ENCODE results near the gene EGFL8. TPM values are rescaled to one million over a fixed set of nuclear protein-coding genes. Genes with fewer than 3 reads are reported as not detected.
A peak's percentile ranks its signal among the peaks of the same experiment; 100 is the strongest.

EGFL8 gene
- total RNA-seq, 1 donor from 2014 or later = 15.4 TPM

DNA sequence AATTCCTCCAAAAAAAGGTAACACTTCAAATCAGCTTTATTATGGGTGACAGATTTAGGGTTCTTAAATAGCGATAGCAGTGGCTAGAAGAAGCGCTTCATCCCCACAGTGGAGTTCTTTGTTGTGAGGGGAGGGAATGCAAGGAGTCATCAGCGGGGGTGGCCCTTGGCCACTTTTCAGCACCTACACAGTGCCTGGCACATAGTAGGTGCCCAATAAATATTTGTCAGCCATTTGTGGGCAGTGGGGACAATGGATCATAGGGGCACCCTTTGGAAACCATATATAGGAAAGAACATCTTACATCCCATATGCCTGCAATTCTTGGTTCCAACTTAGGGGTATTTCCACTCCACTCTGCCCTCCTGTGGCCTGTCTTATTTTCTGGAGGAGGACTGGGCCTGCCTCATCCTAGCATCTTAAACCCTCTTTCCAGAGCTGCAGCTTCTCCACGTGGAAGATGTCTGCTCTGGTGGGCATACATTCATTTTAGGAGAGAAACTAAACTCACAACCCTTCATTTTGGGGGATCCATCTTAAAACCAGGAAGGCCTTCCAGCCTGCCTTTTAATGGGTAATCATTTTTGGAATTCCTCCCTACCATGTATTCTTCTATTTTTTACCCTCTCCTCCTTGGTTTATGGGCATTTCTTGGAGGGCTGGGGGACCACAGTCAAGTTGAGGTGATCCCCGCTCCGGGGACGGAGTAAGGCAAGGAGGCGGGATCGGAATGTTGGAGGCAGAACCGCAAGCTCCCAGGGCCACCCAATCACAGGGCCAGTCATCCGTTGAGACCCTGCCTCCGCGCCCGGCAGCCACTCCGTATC lies 30.6 kb downstream of the EGFL8 start:
- no peaks in the 10 kb centered on the region for H3K27me3 Mint-ChIP-seq (ENCODE audit: low read depth)
- TF ChIP-seq, protein P1, sequence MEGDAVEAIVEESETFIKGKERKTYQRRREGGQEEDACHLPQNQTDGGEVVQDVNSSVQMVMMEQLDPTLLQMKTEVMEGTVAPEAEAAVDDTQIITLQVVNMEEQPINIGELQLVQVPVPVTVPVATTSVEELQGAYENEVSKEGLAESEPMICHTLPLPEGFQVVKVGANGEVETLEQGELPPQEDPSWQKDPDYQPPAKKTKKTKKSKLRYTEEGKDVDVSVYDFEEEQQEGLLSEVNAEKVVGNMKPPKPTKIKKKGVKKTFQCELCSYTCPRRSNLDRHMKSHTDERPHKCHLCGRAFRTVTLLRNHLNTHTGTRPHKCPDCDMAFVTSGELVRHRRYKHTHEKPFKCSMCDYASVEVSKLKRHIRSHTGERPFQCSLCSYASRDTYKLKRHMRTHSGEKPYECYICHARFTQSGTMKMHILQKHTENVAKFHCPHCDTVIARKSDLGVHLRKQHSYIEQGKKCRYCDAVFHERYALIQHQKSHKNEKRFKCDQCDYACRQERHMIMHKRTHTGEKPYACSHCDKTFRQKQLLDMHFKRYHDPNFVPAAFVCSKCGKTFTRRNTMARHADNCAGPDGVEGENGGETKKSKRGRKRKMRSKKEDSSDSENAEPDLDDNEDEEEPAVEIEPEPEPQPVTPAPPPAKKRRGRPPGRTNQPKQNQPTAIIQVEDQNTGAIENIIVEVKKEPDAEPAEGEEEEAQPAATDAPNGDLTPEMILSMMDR (IDR thresholded peaks at IDR 0.05) = peak; percentile 85
- H3K27ac Mint-ChIP-seq (ENCODE audit: unreplicated experiment) = peak overlapping the region; percentile 96
- H3K9me3 Mint-ChIP-seq (ENCODE audit: low read depth) = no peaks in the 10 kb centered on the region
- H3K36me3 Mint-ChIP-seq (ENCODE audit: low read depth) = no peaks in the 10 kb centered on the region
- peak overlapping the region; percentile 81 for H3K4me3 Mint-ChIP-seq (ENCODE audit: unreplicated experiment)
- H3K4me1 Mint-ChIP-seq (ENCODE audit: low read depth) = peaks cover 47% of the 10 kb centered on the region
- DNase-seq (ENCODE audit: low spot score) = no peak

DNA sequence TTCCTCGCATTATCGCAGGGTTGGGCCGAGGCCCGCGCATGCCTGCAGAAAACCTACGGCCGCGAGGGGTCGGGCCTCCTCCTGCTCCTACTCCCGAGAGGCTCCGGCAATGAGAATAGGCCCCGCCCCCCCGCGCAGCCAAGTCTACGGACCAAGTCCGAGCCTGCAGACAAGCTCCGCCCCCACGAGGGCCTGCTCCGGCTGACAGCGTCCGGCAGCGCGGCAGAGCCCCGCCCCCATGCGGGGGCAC lies 31.2 kb downstream of the EGFL8 start:
- no peaks in the 10 kb centered on the region for H3K27me3 Mint-ChIP-seq (ENCODE audit: low read depth)
- H3K4me1 Mint-ChIP-seq (ENCODE audit: low read depth) = peaks cover 42% of the 10 kb centered on the region
- H3K36me3 Mint-ChIP-seq (ENCODE audit: low read depth) = no peaks in the 10 kb centered on the region
- DNase-seq (ENCODE audit: low spot score) = peak; percentile 100
- H3K27ac Mint-ChIP-seq (ENCODE audit: unreplicated experiment) = peak overlapping the region; percentile 96
- H3K9me3 Mint-ChIP-seq (ENCODE audit: low read depth) = no peaks in the 10 kb centered on the region
- peak overlapping the region; percentile 92 for H3K4me3 Mint-ChIP-seq (ENCODE audit: unreplicated experiment)
- TF ChIP-seq, protein P1 (IDR thresholded peaks at IDR 0.05) = no peak

DNA sequence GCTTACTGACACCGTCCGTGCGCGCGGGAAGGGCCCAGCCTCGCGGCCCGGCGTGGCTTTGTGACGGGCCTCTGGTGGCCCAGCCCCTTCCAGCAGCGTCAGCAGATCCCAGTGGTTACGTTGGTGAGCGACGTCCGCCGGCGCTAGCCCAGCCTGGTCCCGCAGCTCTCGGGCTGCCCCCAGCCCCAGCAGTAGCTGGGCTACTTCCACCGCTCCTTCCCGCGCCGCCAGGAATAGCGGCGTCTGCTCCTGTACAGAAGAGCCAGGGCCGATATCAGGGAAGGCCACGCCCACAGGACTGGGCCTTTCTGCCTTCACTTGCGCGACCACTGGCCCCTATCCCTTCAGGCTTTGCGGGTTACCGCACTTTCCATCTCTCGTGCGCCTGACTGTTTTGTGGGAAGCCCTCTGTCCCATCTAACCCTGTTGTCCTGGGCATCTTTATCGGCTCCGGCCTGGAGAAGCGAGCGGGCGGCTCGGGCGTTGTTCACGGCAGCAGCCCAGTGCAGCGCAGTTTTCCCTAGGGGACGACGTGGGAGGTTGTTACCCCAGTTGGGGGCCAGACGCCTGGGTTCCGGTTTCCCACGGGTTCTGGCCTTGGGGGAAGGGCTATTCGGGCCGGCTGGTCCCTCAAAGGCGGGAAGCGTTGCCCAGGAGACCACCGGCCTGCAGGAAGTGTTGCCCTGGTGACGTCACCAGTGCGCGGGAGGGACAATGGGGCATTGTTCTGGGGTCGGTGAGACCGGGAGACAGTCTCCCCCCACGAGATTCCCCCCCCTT lies 31.7 kb downstream of the EGFL8 start:
- no peaks in the 10 kb centered on the region for H3K36me3 Mint-ChIP-seq (ENCODE audit: low read depth)
- peak overlapping the region; percentile 92 for H3K4me3 Mint-ChIP-seq (ENCODE audit: unreplicated experiment)
- TF ChIP-seq, protein P1 (IDR thresholded peaks at IDR 0.05) = no peak
- H3K27ac Mint-ChIP-seq (ENCODE audit: unreplicated experiment) = peak overlapping the region; percentile 100
- peaks cover 39% of the 10 kb centered on the region for H3K4me1 Mint-ChIP-seq (ENCODE audit: low read depth)
- no peaks in the 10 kb centered on the region for H3K9me3 Mint-ChIP-seq (ENCODE audit: low read depth)
- no peak for DNase-seq (ENCODE audit: low spot score)
- H3K27me3 Mint-ChIP-seq (ENCODE audit: low read depth) = no peaks in the 10 kb centered on the region

DNA sequence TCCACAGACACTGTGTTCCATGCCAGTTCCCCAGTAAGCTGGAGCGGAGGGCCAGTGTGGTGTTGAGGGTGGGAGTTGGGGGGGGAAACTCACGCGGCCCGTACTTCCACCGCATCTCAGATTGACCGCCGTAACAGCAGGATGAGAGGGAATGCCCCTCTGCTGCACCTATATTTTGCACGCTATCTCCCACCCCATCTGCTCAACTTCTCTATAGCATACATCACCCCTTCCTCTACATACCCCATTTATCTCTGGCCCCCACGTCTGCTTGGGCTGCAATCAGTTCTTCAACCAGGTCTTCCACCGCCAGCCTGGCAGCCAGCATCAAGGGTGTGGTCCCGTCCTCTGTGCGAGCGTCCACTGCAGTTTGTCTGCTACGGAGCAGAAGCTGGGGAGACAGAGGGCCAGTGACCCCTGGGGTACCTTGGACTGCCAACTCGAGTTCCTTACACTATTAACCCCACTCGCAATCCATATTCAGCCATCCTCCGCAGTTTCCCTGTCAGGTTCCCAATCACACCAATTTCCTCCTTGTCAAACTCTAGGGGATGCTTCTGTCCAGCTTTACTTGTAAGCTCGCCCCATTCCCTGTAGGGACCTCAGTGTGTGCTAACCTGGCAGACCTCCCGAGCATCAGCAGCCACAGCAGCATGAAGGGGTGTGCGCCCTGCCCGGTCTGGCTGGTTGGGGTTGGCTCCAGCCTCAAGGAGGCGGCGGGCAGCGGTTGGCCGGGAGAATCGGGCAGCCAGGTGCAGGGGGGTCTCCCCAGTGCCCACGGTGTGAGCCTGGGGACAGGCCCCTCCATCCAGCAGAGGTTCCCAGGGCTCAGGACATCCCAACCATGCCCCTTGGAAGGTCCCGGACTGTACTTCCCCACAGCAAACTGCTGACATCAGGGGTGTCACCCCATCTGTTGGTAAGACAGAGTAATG lies 32.6 kb downstream of the EGFL8 start:
- TF ChIP-seq, protein P1 (IDR thresholded peaks at IDR 0.05) = no peak
- Mint-ChIP-seq H3K27ac (ENCODE audit: unreplicated experiment) (peak overlapping the region; percentile 100), H3K4me1 (ENCODE audit: low read depth) (peaks cover 30% of the 10 kb centered on the region), H3K9me3 (ENCODE audit: low read depth) (no peaks in the 10 kb centered on the region), H3K27me3 (ENCODE audit: low read depth) (no peaks in the 10 kb centered on the region), H3K36me3 (ENCODE audit: low read depth) (no peaks in the 10 kb centered on the region), H3K4me3 (ENCODE audit: unreplicated experiment) (peak overlapping the region; percentile 92)
- DNase-seq (ENCODE audit: low spot score) = no peak

DNA sequence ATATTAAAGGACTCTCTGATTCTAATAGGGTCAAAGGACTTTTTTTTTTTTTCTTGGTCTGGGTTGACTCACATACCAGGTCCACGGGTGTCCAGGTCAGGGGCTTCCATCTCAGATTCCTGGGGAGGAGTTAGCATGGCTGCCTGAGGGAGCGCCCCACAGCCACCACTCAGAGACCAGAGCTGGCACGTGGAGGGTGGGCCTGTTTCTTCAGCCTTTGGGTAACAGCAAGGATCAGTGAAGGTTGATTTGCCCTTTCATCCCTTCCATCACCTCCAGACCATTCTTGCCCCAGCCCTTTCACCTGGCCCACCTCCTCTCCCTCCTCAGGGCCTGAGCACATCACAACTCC lies 33.9 kb downstream of the EGFL8 start:
- TF ChIP-seq, protein P1 (IDR thresholded peaks at IDR 0.05) = no peak
- H3K27me3 Mint-ChIP-seq (ENCODE audit: low read depth) = no peaks in the 10 kb centered on the region
- no peak overlapping the region for H3K27ac Mint-ChIP-seq (ENCODE audit: unreplicated experiment)
- H3K9me3 Mint-ChIP-seq (ENCODE audit: low read depth) = no peaks in the 10 kb centered on the region
- no peaks in the 10 kb centered on the region for H3K36me3 Mint-ChIP-seq (ENCODE audit: low read depth)
- no peak overlapping the region for H3K4me3 Mint-ChIP-seq (ENCODE audit: unreplicated experiment)
- peaks cover 23% of the 10 kb centered on the region for H3K4me1 Mint-ChIP-seq (ENCODE audit: low read depth)
- DNase-seq (ENCODE audit: low spot score) = no peak
